Activated gamma-delta T cell treated with anti-CD3 and anti-CD28 coated beads, Interleukin-2, amount 50 U/mL, for 16 hours (primary cell): ENCODE measurements around the gene ZDHHC11.
"Not testable (repeated sequence)": the region's sequence is repeated elsewhere in the genome, so short reads cannot be mapped to it uniquely, and the experiment has no call there.

Source experiments
- DNase-seq: peaks from one replicate; pipeline ENCODE4 v3.0.0-alpha.2; 2020; ENCODE audit warnings: low read depth

Gene ZDHHC11

DNA sequence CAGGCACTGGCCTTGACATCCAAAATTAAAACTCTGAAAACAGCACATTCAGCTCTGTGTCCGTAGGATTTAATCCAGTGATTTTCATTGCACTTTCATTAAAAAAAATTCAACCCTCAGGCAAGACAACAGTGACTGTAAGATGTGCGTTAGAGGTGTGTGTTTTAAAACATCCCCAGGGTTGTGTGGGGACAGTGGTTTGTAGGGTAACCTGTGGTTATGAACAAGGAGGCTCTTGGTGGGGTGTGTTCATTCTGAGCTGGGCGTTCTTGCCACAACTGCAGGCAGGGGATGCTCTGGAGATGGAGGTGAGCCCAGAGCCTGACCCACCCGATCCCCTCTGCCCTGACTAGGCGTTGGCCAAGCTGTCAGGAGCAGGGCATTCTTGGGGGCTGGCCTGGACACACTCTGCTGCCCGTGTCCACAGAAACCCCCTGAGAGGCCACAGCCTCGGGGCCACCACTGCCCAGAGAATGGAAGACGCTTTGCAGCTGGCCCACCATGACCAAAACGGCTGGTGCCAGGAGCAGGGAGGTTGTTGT lies 103.4 kb downstream of the ZDHHC11 start:
- not testable (repeated sequence) for DNase-seq

DNA sequence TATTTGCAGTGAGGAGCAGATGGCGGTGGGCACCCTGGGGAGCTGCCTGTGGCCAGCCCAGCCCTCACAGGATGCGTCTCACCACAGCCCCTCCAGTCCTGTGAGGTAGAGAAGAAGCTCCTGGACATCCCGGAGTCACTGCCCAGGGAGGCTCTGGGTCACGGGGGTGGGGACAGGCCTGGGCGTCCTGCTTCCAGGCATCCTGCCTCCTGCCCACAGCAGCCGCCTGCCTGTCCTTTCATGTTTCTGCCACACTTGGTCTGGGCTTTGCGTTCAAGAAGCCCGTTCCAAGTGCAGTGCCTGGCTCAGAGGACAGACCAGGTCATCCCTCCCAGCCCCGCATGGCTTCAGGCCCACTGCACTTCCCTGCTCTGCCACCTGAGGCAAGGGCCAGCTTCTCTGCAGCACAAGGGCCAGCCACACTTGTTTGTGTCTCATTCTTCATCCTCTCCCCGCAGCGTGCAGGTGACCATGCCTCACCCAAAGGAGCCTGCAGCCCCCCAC lies 104.5 kb downstream of the ZDHHC11 start:
- DNase-seq, result no peak
